Vagina (tissue), 2 donors: ENCODE data around the gene ZDHHC17. TPM values are rescaled to one million over a fixed set of nuclear protein-coding genes. Genes with fewer than 3 reads are reported as not detected.

Experiments
- DNase-seq, 2 donors: peaks; one replicate each; pipeline ENCODE4 v3.0.0-alpha.2; 2017; ENCODE audit errors: extremely low spot score in 2 of 2
- H3K27ac ChIP-seq: fragments of 200-600 bp; sonication (generic); one replicate; pipeline ENCODE4 v1.5.1; 2019
- H3K27me3 ChIP-seq: fragments of 200-600 bp; sonication (generic); one replicate; pipeline ENCODE4 v1.5.1; 2019
- H3K36me3 ChIP-seq, 2 donors: fragments of 200-600 bp; sonication (generic); one replicate each; pipeline ENCODE4 v1.5.1; 2017 to 2019
- H3K4me1 ChIP-seq: fragments of 200-600 bp; sonication (generic); one replicate; pipeline ENCODE4 v1.5.1; 2019
- H3K4me3 ChIP-seq, 2 donors: fragments of 200-600 bp; sonication (generic); 1 replicate in 1 of 2; 2 replicates in 1 of 2; pipeline ENCODE4 v1.5.1; 2016 to 2019
- H3K9me3 ChIP-seq: fragments of 200-600 bp; sonication (generic); one replicate; pipeline ENCODE4 v1.5.1; 2019
- CTCF ChIP-seq, 3 experiments: fragments of 450-650 bp in 2 of 3; fragments of 200-600 bp in 1 of 3; sonication (generic) in 1 of 3; IDR thresholded peaks; one replicate each; pipeline ENCODE4 v1.5.1; 2017 to 2019; ENCODE audit warnings: antibody characterized with exemption in 3 of 3, mild to moderate bottlenecking in 2 of 3, moderate library complexity in 2 of 3
- POLR2A ChIP-seq, 2 donors: fragments of 450-650 bp; IDR thresholded peaks; one replicate each; pipeline ENCODE4 v1.6.1; 2017; ENCODE audit warnings: antibody characterized with exemption in 2 of 2, mild to moderate bottlenecking in 2 of 2, moderate library complexity in 2 of 2
- POLR2AphosphoS5 ChIP-seq, 2 donors: sonication (generic); formaldehyde crosslinking; IDR thresholded peaks; one replicate each; pipeline ENCODE4 v1.9.0; 2017; ENCODE audit warnings: antibody characterized with exemption in 2 of 2, mild to moderate bottlenecking in 2 of 2, low read depth in 1 of 2; ENCODE audit not compliant: insufficient read depth in 1 of 2
- intact Hi-C: fragments of 100-400 bp; cut with DNase I; formaldehyde crosslinking; loops from one replicate; pipeline ENCODE4 v1.15.1; 2023
- total RNA-seq: library from RNA; depleted of rRNA; stranded (reverse); fragments of >200 nt; gene quantifications from one replicate; pipeline ENCODE4 v1.2.3, GENCODE V29; 2016

ZDHHC17 gene
- total RNA-seq, 1 donor from 2014 or later: 59.9 TPM

GRCh38 chr12:76863837-76864236 is 99.9 kb downstream of the ZDHHC17 start:
- Histone ChIP-seq H3K27ac (no peak overlapping the region), H3K4me1 (no peaks in the 10 kb centered on the region), H3K36me3 (no peaks in the 10 kb centered on the region), H3K27me3 (no peaks in the 10 kb centered on the region), H3K4me3 (no peak overlapping the region), H3K9me3 (no peaks in the 10 kb centered on the region)
- TF ChIP-seq POLR2A (IDR thresholded peaks at IDR 0.05): no peak
- no peak for TF ChIP-seq POLR2AphosphoS5 (IDR thresholded peaks at IDR 0.05; ENCODE audit: insufficient read depth in 1 of 2, low read depth in 1 of 2)
- TF ChIP-seq CTCF (IDR thresholded peaks at IDR 0.05): no peak
- DNase-seq: no peak
- intact Hi-C loops: no loop called here

GRCh38 chr12:76864791-76865400 is 101.0 kb downstream of the ZDHHC17 start:
- no peak for TF ChIP-seq CTCF (IDR thresholded peaks at IDR 0.05)
- no peak for TF ChIP-seq POLR2A (IDR thresholded peaks at IDR 0.05)
- no peak for TF ChIP-seq POLR2AphosphoS5 (IDR thresholded peaks at IDR 0.05; ENCODE audit: insufficient read depth in 1 of 2, low read depth in 1 of 2)
- DNase-seq: no peak
- H3K4me3 ChIP-seq: no peak overlapping the region
- H3K27ac ChIP-seq: no peak overlapping the region
- H3K36me3 ChIP-seq: no peaks in the 10 kb centered on the region
- no peaks in the 10 kb centered on the region for H3K9me3 ChIP-seq
- H3K27me3 ChIP-seq: no peaks in the 10 kb centered on the region
- no peaks in the 10 kb centered on the region for H3K4me1 ChIP-seq
- intact Hi-C loops: no loop called here

- Histone ChIP-seq H3K4me1 (no peaks in the 10 kb centered on the region), H3K36me3 (no peaks in the 10 kb centered on the region), H3K27me3 (no peaks in the 10 kb centered on the region), H3K27ac (no peak overlapping the region), H3K9me3 (no peaks in the 10 kb centered on the region), H3K4me3 (no peak overlapping the region)
- no peak for TF ChIP-seq POLR2AphosphoS5 (IDR thresholded peaks at IDR 0.05; ENCODE audit: insufficient read depth in 1 of 2, low read depth in 1 of 2)
- TF ChIP-seq CTCF (IDR thresholded peaks at IDR 0.05): no peak
- TF ChIP-seq POLR2A (IDR thresholded peaks at IDR 0.05): no peak
- DNase-seq: no peak
- intact Hi-C loops: no loop called here
Observed at GRCh38 chr12:76866151-76866567, 102.2 kb downstream of the ZDHHC17 start.

GRCh38 chr12:76866726-76867125 is 102.8 kb downstream of the ZDHHC17 start:
- no peak for TF ChIP-seq CTCF (IDR thresholded peaks at IDR 0.05)
- no peak for TF ChIP-seq POLR2A (IDR thresholded peaks at IDR 0.05)
- TF ChIP-seq POLR2AphosphoS5 (IDR thresholded peaks at IDR 0.05; ENCODE audit: insufficient read depth in 1 of 2, low read depth in 1 of 2): no peak
- intact Hi-C loops: no loop called here
- Histone ChIP-seq H3K9me3 (no peaks in the 10 kb centered on the region), H3K27me3 (no peaks in the 10 kb centered on the region), H3K36me3 (no peaks in the 10 kb centered on the region), H3K27ac (no peak overlapping the region), H3K4me1 (no peaks in the 10 kb centered on the region), H3K4me3 (no peak overlapping the region)
- DNase-seq: no peak

GRCh38 chr12:76871082-76871481 is 107.2 kb downstream of the ZDHHC17 start:
- Histone ChIP-seq H3K27ac (no peak overlapping the region), H3K4me3 (no peak overlapping the region), H3K9me3 (no peaks in the 10 kb centered on the region), H3K4me1 (peaks cover 22% of the 10 kb centered on the region), H3K36me3 (no peaks in the 10 kb centered on the region), H3K27me3 (no peaks in the 10 kb centered on the region)
- TF ChIP-seq POLR2A (IDR thresholded peaks at IDR 0.05) (no peak), POLR2AphosphoS5 (IDR thresholded peaks at IDR 0.05; ENCODE audit: insufficient read depth in 1 of 2, low read depth in 1 of 2) (no peak), CTCF (IDR thresholded peaks at IDR 0.05) (no peak)
- intact Hi-C loops: no loop called here
- no peak for DNase-seq
